Nephron (organoid): ENCODE data around the gene NR1D1.

Experiments used
- H3K27ac Mint-ChIP-seq, 3 experiments: 2 replicates each; pipeline ENCODE4 v1.8.0; 2020; ENCODE audit warnings: mixed read lengths in 3 of 3, mild to moderate bottlenecking in 2 of 3, moderate library complexity in 1 of 3
- H3K27me3 Mint-ChIP-seq: 2 replicates; pipeline ENCODE4 v1.8.0; 2021; ENCODE audit warnings: low read depth, mild to moderate bottlenecking, moderate library complexity, mixed read lengths
- H3K36me3 Mint-ChIP-seq: 2 replicates; pipeline ENCODE4 v1.8.0; 2020; ENCODE audit warnings: low read depth, mixed read lengths
- H3K4me1 Mint-ChIP-seq: 2 replicates; pipeline ENCODE4 v1.8.0; 2020; ENCODE audit warnings: mixed read lengths
- H3K4me3 Mint-ChIP-seq, 3 experiments: 2 replicates each; pipeline ENCODE4 v1.8.0; 2020; ENCODE audit warnings: mild to moderate bottlenecking in 3 of 3, mixed read lengths in 3 of 3, moderate library complexity in 2 of 3
- H3K9me3 Mint-ChIP-seq: 2 replicates; pipeline ENCODE4 v1.8.0; 2020; ENCODE audit warnings: mixed read lengths
- CTCF ChIP-seq, 3 experiments: fragments of 200-600 bp; sonication (generic); IDR thresholded peaks; one replicate each; pipeline ENCODE4 v1.5.0; 2021; ENCODE audit warnings: antibody characterized with exemption in 3 of 3; ENCODE audit not compliant: unreplicated experiment in 3 of 3

Gene NR1D1

DNA sequence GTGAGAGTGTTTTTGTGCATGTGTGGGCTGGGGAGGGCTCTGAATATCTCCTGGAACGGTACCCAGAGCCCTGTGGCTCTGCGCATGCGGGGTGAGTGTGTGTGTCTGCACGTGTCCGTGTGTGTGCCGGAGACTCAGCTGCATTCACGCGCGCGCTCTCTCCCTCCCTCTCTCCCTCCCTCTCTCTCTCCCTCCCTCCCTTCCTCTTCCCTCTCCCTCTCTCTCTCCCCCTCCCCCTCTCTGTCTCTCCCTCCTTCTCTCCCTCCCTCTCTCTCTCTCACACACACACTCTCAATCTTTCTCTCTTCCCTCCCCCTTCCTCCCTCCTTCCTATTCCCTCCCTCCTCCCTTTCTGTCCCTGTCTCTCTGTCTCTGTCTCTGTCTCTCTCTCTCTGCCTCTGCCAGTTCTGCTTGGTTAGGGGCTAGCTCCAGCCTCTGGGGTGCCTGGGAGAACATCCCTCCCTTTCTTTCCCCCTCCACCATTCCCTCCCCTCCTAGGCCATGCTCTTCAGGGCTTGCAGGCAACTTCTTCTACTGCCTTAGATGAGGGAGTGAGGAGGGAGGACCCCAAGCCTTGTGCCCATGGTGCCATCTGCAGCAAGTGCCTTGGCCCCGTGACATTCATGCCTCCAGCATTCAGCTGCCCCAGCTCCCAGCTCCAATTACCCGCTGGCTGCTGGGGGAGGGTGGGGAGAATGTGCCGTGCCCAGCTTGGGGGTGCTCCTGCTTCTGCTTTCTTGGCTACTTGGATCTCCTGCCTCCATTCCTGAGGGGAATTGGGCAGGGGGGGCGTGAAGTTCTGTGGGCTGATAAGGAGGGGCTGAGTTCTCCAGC is 31.3 kb downstream of the NR1D1 start:
- Mint-ChIP-seq H3K9me3 (no peaks in the 10 kb centered on the region), H3K36me3 (no peaks in the 10 kb centered on the region)

GRCh38 chr17:40068584-40068916 is 31.8 kb downstream of the NR1D1 start:
- H3K4me1 Mint-ChIP-seq, result peaks cover 85% of the 10 kb centered on the region
- H3K9me3 Mint-ChIP-seq, result no peaks in the 10 kb centered on the region
- TF ChIP-seq CTCF (IDR thresholded peaks at IDR 0.05; ENCODE audit: unreplicated experiment in 3 of 3), result no peak
- H3K36me3 Mint-ChIP-seq, result no peaks in the 10 kb centered on the region
- peak overlapping the region; percentile 92 to 99 (median 99) for H3K27ac Mint-ChIP-seq
- H3K27me3 Mint-ChIP-seq, result no peaks in the 10 kb centered on the region
- H3K4me3 Mint-ChIP-seq, result peak overlapping the region; percentile 77 to 85 (median 79)

More for the DNA sequence above, 31.3 kb downstream of the NR1D1 start:
- peaks cover 84% of the 10 kb centered on the region for H3K4me1 Mint-ChIP-seq
- peak overlapping the region; percentile 92 to 99 (median 99) for H3K27ac Mint-ChIP-seq
- no peaks in the 10 kb centered on the region for H3K27me3 Mint-ChIP-seq
- TF ChIP-seq CTCF (IDR thresholded peaks at IDR 0.05; ENCODE audit: unreplicated experiment in 3 of 3), result no peak
- H3K4me3 Mint-ChIP-seq, result peak overlapping the region; percentile 77 to 85 (median 79)

DNA sequence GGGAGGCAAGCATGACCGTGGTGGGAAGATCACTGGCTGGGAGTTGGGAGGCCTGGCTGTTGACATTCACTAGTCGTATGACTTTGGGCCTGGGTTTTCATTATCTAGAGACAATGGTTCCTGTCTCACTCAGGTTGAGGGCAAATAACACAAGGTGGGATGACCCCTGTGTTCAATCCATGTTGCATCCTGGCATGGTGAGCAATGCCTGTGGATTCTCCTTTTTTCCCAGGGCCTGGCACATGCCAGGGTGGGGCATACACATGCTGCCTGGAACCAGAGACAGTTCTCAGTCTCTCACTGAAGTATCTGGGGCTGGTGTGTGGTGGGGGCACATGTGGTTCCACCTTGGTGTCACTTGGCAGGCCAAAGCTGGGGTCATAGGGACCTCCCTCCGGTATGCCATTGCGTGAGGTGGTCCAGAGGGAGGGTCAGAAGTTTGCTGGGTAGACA is 32.2 kb downstream of the NR1D1 start:
- peak overlapping the region; percentile 92 to 99 (median 99) for H3K27ac Mint-ChIP-seq
- H3K9me3 Mint-ChIP-seq, result no peaks in the 10 kb centered on the region
- no peaks in the 10 kb centered on the region for H3K36me3 Mint-ChIP-seq
- no peak for TF ChIP-seq CTCF (IDR thresholded peaks at IDR 0.05; ENCODE audit: unreplicated experiment in 3 of 3)
- H3K4me1 Mint-ChIP-seq, result peaks cover 82% of the 10 kb centered on the region
- peak overlapping the region; percentile 77 to 85 (median 79) for H3K4me3 Mint-ChIP-seq
- H3K27me3 Mint-ChIP-seq, result no peaks in the 10 kb centered on the region

DNA sequence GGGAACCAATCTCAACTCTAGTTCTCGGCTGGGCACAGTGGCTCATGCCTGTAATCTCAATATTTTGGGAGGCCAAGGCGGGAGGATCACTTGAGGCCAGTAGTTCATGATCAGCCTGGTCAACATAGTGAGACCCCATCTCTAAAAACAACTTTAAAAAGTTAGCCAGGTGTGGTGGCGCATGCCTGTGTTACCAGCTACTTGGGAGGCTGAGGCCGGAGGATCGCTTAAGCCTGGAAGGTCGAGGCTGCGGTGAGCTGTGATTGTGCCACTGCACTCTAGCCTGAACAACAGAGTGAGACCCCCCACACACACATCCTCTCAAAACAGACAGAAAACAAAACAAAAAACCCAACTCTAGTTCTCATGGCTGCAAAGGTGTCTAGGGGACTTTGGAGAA is 32.7 kb downstream of the NR1D1 start:
- no peaks in the 10 kb centered on the region for H3K36me3 Mint-ChIP-seq

DNA sequence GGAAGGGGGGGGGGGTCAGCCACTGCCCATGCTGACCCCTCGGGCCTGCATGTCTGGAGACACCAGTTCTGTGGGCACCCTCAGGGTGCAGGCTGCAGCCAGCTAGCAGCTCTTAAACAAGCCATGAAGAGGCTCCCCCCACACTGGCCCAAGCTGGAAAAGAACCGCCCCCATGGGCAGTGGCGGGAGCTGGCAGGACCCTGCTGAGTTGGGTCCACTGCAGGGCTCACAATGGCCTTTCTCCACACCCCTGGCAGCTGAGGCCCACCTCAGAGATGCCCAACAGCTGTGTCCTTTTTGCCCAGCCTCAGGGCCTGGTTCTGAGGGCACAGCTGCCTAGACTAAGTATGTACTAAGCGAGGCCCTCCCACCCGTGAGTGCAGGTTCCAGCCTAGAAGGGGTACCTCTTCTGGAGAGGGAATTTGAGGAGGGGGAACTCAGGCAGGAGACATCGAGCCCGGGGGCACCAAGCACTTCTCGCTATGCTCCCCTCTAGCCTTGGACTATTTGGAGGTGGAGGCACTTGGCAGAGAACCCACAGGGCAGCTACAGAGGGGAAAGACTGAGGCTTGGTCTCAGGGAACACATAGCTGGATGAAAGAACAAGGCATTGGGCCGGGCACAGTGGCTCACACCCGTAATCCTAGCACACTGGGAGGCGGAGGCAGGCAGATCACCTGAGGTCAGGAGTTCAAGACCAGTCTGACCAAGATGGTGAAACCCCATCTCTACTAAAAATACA is 34.4 kb downstream of the NR1D1 start:
- peak overlapping the region; percentile 92 to 99 (median 92) for H3K27ac Mint-ChIP-seq
- H3K4me1 Mint-ChIP-seq, result peaks cover 83% of the 10 kb centered on the region
- no peaks in the 10 kb centered on the region for H3K9me3 Mint-ChIP-seq
- peak overlapping the region; percentile 41 to 81 (median 57) for H3K4me3 Mint-ChIP-seq
- TF ChIP-seq CTCF (IDR thresholded peaks at IDR 0.05; ENCODE audit: unreplicated experiment in 3 of 3), result no peak
- peaks cover 4% of the 10 kb centered on the region for H3K27me3 Mint-ChIP-seq
- H3K36me3 Mint-ChIP-seq, result no peaks in the 10 kb centered on the region

More for the DNA sequence above, 32.7 kb downstream of the NR1D1 start:
- H3K9me3 Mint-ChIP-seq, result no peaks in the 10 kb centered on the region
- no peak for TF ChIP-seq CTCF (IDR thresholded peaks at IDR 0.05; ENCODE audit: unreplicated experiment in 3 of 3)
- H3K27me3 Mint-ChIP-seq, result no peaks in the 10 kb centered on the region
- peak overlapping the region; percentile 92 to 99 (median 99) for H3K27ac Mint-ChIP-seq
- peak overlapping the region; percentile 77 to 85 (median 79) for H3K4me3 Mint-ChIP-seq
- peaks cover 78% of the 10 kb centered on the region for H3K4me1 Mint-ChIP-seq
